ENCODE data around the gene TNRC6C. TPM values are rescaled to one million over a fixed set of nuclear protein-coding genes. Genes with fewer than 3 reads are reported as not detected.

The TNRC6C gene
- total and polyA plus RNA-seq, 4 donors = 1.3 to 7.7 (median 2.9) TPM

DNA sequence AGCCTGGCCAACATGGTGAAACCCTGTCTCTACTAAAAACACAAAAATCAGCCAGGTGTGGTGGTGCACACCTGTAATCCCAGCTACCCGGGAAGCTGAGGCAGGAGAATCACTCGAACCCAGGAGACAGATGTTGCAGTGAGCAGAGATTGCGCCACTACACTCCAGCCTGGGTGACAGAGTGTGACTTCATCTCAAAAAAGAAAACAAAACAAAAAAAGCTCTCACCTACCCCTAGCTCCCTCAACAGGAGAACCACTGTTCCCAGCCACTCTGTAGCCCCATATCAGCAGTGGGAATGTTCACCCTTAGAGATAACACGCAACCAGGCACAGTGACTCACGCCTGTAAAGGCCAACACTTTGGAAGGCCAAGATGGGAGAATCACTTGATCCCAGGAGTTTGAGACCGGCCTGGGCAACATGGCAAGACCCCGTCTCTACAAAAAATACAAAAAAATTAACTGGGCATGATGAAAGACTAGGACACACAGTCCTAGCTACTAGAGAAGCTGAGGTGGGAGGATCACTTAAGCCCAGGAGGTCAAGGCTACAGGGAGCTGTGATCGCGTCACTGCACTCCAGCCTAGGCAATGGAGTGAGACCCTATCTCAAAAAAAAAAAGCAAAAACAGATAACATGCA is 177.5 kb downstream of the TNRC6C start:
- TF ChIP-seq HNF4A (conservative IDR thresholded peaks at IDR 0.05) (no peak), RXRA (IDR thresholded peaks at IDR 0.05) (no peak), HNF4G (IDR thresholded peaks at IDR 0.05) (no peak), FOXA1 (IDR thresholded peaks at IDR 0.05) (no peak)
- TF ChIP-seq, protein P1, sequence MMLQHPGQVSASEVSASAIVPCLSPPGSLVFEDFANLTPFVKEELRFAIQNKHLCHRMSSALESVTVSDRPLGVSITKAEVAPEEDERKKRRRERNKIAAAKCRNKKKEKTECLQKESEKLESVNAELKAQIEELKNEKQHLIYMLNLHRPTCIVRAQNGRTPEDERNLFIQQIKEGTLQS (IDR thresholded peaks at IDR 0.05) = no peak
- Histone ChIP-seq H3K27me3 (ENCODE audit: control insufficient read depth in 4 of 4, insufficient read depth in 4 of 4, low read length in 3 of 4) (no peaks in the 10 kb centered on the region), H3K9ac (ENCODE audit: low read depth in 1 of 2, low read length in 2 of 2) (no peak overlapping the region), H3K36me3 (ENCODE audit: control insufficient read depth in 4 of 4, insufficient read depth in 3 of 4, low read depth in 1 of 4, low read length in 3 of 4) (no peaks in the 10 kb centered on the region), H3K9me3 (ENCODE audit: control insufficient read depth in 4 of 4, low read length in 3 of 4) (no peaks in the 10 kb centered on the region), H3K4me1 (ENCODE audit: control insufficient read depth in 4 of 4, insufficient read depth in 4 of 4, low read length in 3 of 4) (peaks cover 0 to 11% (median 2%) of the 10 kb centered on the region in 4 donors), H3K4me3 (ENCODE audit: low read depth in 1 of 3, low read length in 3 of 3) (no peak overlapping the region), H3K27ac (ENCODE audit: low read depth in 1 of 2, low read length in 2 of 2) (no peak overlapping the region)
- 97% methylated on average over 9 of the region's 9 CpGs for WGBS
- no peak for DNase-seq (ENCODE audit: low spot score)

- WGBS = 58% methylated on average over 26 of the region's 26 CpGs
- Histone ChIP-seq H3K9me3 (ENCODE audit: control insufficient read depth in 4 of 4, low read length in 3 of 4) (no peaks in the 10 kb centered on the region), H3K27me3 (ENCODE audit: control insufficient read depth in 4 of 4, insufficient read depth in 4 of 4, low read length in 3 of 4) (no peaks in the 10 kb centered on the region), H3K4me3 (ENCODE audit: low read depth in 1 of 3, low read length in 3 of 3) (no peak overlapping the region), H3K4me1 (ENCODE audit: control insufficient read depth in 4 of 4, insufficient read depth in 4 of 4, low read length in 3 of 4) (peaks cover 0 to 12% (median 2%) of the 10 kb centered on the region in 4 donors), H3K9ac (ENCODE audit: low read depth in 1 of 2, low read length in 2 of 2) (no peak overlapping the region), H3K36me3 (ENCODE audit: control insufficient read depth in 4 of 4, insufficient read depth in 3 of 4, low read depth in 1 of 4, low read length in 3 of 4) (no peaks in the 10 kb centered on the region), H3K27ac (ENCODE audit: low read depth in 1 of 2, low read length in 2 of 2) (no peak overlapping the region)
- DNase-seq (ENCODE audit: low spot score) = no peak
- TF ChIP-seq MAX (IDR thresholded peaks at IDR 0.05) (no peak), JUND (IDR thresholded peaks at IDR 0.05) (no peak), RXRA (IDR thresholded peaks at IDR 0.05) (no peak), HNF4A (conservative IDR thresholded peaks at IDR 0.05) (no peak), FOXA1 (IDR thresholded peaks at IDR 0.05) (no peak), EGR1 (IDR thresholded peaks at IDR 0.05; ENCODE audit: low read depth in 2 of 2) (no peak), CTCF (IDR thresholded peaks at IDR 0.05; ENCODE audit: low read depth, low read length, missing input control) (no peak), HNF4G (IDR thresholded peaks at IDR 0.05) (no peak), GABPA (IDR thresholded peaks at IDR 0.05 in 1 of 2, conservative IDR thresholded peaks at IDR 0.05 in 1 of 2) (no peak), RAD21 (IDR thresholded peaks at IDR 0.05) (no peak), FOXA2 (IDR thresholded peaks at IDR 0.05) (no peak), TAF1 (conservative IDR thresholded peaks at IDR 0.05) (no peak), NR2F2 (IDR thresholded peaks at IDR 0.05) (no peak), YY1 (IDR thresholded peaks at IDR 0.05) (no peak), SP1 (IDR thresholded peaks at IDR 0.05) (no peak), ZBTB33 (IDR thresholded peaks at IDR 0.05) (no peak)
- TF ChIP-seq, protein P1 (IDR thresholded peaks at IDR 0.05) = no peak
- TF ChIP-seq, protein P2, sequence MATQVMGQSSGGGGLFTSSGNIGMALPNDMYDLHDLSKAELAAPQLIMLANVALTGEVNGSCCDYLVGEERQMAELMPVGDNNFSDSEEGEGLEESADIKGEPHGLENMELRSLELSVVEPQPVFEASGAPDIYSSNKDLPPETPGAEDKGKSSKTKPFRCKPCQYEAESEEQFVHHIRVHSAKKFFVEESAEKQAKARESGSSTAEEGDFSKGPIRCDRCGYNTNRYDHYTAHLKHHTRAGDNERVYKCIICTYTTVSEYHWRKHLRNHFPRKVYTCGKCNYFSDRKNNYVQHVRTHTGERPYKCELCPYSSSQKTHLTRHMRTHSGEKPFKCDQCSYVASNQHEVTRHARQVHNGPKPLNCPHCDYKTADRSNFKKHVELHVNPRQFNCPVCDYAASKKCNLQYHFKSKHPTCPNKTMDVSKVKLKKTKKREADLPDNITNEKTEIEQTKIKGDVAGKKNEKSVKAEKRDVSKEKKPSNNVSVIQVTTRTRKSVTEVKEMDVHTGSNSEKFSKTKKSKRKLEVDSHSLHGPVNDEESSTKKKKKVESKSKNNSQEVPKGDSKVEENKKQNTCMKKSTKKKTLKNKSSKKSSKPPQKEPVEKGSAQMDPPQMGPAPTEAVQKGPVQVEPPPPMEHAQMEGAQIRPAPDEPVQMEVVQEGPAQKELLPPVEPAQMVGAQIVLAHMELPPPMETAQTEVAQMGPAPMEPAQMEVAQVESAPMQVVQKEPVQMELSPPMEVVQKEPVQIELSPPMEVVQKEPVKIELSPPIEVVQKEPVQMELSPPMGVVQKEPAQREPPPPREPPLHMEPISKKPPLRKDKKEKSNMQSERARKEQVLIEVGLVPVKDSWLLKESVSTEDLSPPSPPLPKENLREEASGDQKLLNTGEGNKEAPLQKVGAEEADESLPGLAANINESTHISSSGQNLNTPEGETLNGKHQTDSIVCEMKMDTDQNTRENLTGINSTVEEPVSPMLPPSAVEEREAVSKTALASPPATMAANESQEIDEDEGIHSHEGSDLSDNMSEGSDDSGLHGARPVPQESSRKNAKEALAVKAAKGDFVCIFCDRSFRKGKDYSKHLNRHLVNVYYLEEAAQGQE (IDR thresholded peaks at IDR 0.05) = no peak
Observed at GRCh38 chr17:78137392-78138203, 179.1 kb downstream of the TNRC6C start.
